DND-41 (cell line): ENCODE data around the gene CD2AP.

Experiments
- CTCF ChIP-seq: IDR thresholded peaks from 2 replicates; pipeline ENCODE4 v1.5.1; 2012; ENCODE audit warnings: borderline replicate concordance, low read length, moderate library complexity, mild to moderate bottlenecking; ENCODE audit not compliant: poor library complexity, severe bottlenecking; ENCODE audit errors: extremely low read depth
- EZH2 ChIP-seq: IDR thresholded peaks from 3 replicates; pipeline ENCODE4 v1.6.1; 2012; ENCODE audit warnings: borderline replicate concordance, low read depth, mild to moderate bottlenecking, moderate library complexity, low read length, inconsistent platforms; ENCODE audit not compliant: severe bottlenecking

- no peak for TF ChIP-seq CTCF
- TF ChIP-seq EZH2 = no peak
These were observed 2.3 kb downstream of the CD2AP start for GRCh38 chr6:47479874-47480273.
